BJ (cell line): Measurements from ENCODE around the gene PARP8. TPM values are rescaled to one million over a fixed set of nuclear protein-coding genes. Genes with fewer than 3 reads are reported as not detected.

Experiments used
- CTCF ChIA-PET: fragments of 350-600 bp; formaldehyde crosslinking; extraction: SDS; loops from one replicate; lab custom pipeline; 2021; ENCODE audit warnings: antibody characterized with exemption, inconsistent platforms; lab: Yijun Ruan, JAX
- POLR2A ChIA-PET: fragments of 300-600 bp; sonication (Branson Sonifier 250); formaldehyde crosslinking; extraction: SDS; loops from one replicate; lab custom pipeline; 2021; ENCODE audit warnings: antibody characterized with exemption; lab: Charles Lee
- DNase-seq: peaks from one replicate; pipeline ENCODE4 v3.0.0-alpha.2; 2011; ENCODE audit warnings: low read depth
- H3K27me3 ChIP-seq: 2 replicates; pipeline ENCODE4 v1.6.0; 2011; ENCODE audit warnings: low read length; ENCODE audit not compliant: control insufficient read depth, insufficient read depth
- H3K36me3 ChIP-seq: 2 replicates; pipeline ENCODE4 v1.5.1; 2011; ENCODE audit warnings: low read length; ENCODE audit not compliant: control insufficient read depth, insufficient read depth
- H3K4me3 ChIP-seq: 2 replicates; pipeline ENCODE4 v1.5.1; 2011; ENCODE audit warnings: low read depth, mild to moderate bottlenecking, control low read depth, low read length
- CTCF ChIP-seq: IDR thresholded peaks from 2 replicates; pipeline ENCODE4 v1.5.1; 2011; ENCODE audit warnings: low read depth, mild to moderate bottlenecking, control low read depth, inconsistent platforms, low read length, moderate library complexity; ENCODE audit not compliant: insufficient read depth
- polyA plus RNA-seq: library from polyadenylated mRNA; depleted of rRNA; stranded (reverse); fragments of >200 nt; gene quantifications from 2 replicates; pipeline ENCODE4 v1.2.3, GENCODE V29; 2011

The PARP8 gene
- polyA plus RNA-seq, 1 experiment: 5.0 TPM

DNA sequence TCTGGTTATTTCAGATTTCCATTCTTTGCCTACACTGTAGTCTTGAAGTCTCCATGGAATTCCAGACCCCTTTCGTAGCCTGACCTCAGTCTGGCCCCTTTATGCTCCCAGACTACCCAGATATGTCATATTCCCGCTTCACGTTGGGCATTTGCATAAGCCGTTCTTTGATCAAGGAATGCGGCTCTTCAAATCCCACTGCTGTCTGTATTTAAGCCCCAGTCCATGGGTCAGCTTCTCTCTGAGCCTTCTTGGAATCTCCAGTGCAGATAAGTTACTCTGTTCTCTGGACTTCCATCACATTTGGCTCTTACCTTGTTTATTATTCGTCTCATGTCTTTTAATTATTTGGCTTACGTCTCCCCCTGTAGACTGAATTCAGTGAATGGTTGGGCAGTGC is 97.4 kb downstream of the PARP8 start:
- Histone ChIP-seq H3K36me3 (no peaks in the 10 kb centered on the region), H3K4me3 (no peak overlapping the region), H3K27me3 (no peaks in the 10 kb centered on the region)
- ChIA-PET CTCF (no interaction called here), POLR2A (no interaction called here)
- no peak for DNase-seq
- no peak for TF ChIP-seq CTCF

- Histone ChIP-seq H3K4me3 (no peak overlapping the region), H3K27me3 (no peaks in the 10 kb centered on the region), H3K36me3 (no peaks in the 10 kb centered on the region)
- DNase-seq: no peak
- ChIA-PET POLR2A (no interaction called here), CTCF (no interaction called here)
- no peak for TF ChIP-seq CTCF
Measured at GRCh38 chr5:50766042-50766441, 99.6 kb downstream of the PARP8 start.

- H3K4me3 ChIP-seq: no peak overlapping the region
- POLR2A ChIA-PET: no interaction called here
- no peaks in the 10 kb centered on the region for H3K36me3 ChIP-seq
- no peak for TF ChIP-seq CTCF
- no peaks in the 10 kb centered on the region for H3K27me3 ChIP-seq
- CTCF ChIA-PET: no interaction called here
- no peak for DNase-seq
Measured at GRCh38 chr5:50766462-50766861, 100.0 kb downstream of the PARP8 start.

DNA sequence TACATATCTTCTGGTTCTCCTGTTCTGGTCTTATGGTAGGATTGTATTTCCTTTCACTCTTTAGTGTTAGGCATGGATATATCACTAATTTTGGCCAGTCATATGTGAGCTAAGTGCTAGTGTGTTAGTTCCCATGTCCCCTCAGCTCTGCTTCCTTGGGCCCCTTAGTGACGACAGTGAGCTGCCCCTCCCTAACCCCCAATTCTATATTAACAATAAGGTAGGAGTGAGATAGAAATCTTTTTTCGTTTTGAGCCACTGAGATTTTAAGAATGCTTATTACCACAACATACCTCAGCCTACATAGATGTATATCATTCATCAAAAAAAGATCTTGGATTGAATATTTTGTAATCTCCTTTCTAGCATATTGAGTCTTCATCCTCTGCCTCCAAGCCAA is 100.5 kb downstream of the PARP8 start:
- H3K27me3 ChIP-seq: no peaks in the 10 kb centered on the region
- H3K4me3 ChIP-seq: no peak overlapping the region
- CTCF ChIA-PET: no interaction called here
- POLR2A ChIA-PET: no interaction called here
- no peak for DNase-seq
- no peak for TF ChIP-seq CTCF
- H3K36me3 ChIP-seq: no peaks in the 10 kb centered on the region

DNA sequence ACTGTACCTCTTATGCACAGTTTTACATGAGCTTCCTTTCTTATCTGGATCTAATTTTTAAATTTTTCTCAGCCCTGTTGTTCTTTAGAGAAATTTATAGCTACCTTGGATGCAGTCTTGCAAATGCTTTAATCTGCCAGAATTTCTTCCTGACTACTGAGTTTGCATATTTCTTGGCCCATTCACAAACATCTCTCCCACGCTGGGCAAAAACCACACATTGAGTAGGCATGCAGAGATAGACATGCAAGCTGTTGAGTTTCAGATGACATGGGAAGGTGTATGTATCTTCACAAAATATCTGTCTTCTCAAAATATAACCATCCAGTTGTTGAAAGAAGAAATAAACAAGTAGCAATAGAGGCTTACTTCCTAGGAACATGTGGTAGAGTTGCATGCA is 101.2 kb downstream of the PARP8 start:
- TF ChIP-seq CTCF: no peak
- ChIA-PET POLR2A (no interaction called here), CTCF (no interaction called here)
- Histone ChIP-seq H3K4me3 (no peak overlapping the region), H3K36me3 (no peaks in the 10 kb centered on the region), H3K27me3 (no peaks in the 10 kb centered on the region)
- DNase-seq: no peak
